WI38 (cell line): ENCODE data around the gene OGFRL1.

Experiments used
- H3K4me3 ChIP-seq: 2 replicates; pipeline ENCODE4 v1.5.1; 2011; ENCODE audit warnings: low read depth, mild to moderate bottlenecking, control low read depth, low read length
- CTCF ChIP-seq: IDR thresholded peaks from 2 replicates; pipeline ENCODE4 v1.5.1; 2012; ENCODE audit warnings: low read depth, mild to moderate bottlenecking, control low read depth, low read length

The OGFRL1 gene

GRCh38 chr6:71333697-71334096 is 45.1 kb downstream of the OGFRL1 start:
- H3K4me3 ChIP-seq: no peak overlapping the region
- no peak for TF ChIP-seq CTCF

GRCh38 chr6:71334768-71335167 is 46.2 kb downstream of the OGFRL1 start:
- H3K4me3 ChIP-seq: no peak overlapping the region
- no peak for TF ChIP-seq CTCF

GRCh38 chr6:71335544-71335943 is 46.9 kb downstream of the OGFRL1 start:
- no peak for TF ChIP-seq CTCF
- no peak overlapping the region for H3K4me3 ChIP-seq

GRCh38 chr6:71336901-71337300 is 48.3 kb downstream of the OGFRL1 start:
- no peak for TF ChIP-seq CTCF
- H3K4me3 ChIP-seq: no peak overlapping the region

- TF ChIP-seq CTCF: no peak
- H3K4me3 ChIP-seq: no peak overlapping the region
Observed at GRCh38 chr6:71338540-71339316, 50.1 kb downstream of the OGFRL1 start.

GRCh38 chr6:71342772-71343171 is 54.2 kb downstream of the OGFRL1 start:
- TF ChIP-seq CTCF: no peak

GRCh38 chr6:71345476-71346333 is 57.1 kb downstream of the OGFRL1 start:
- no peak overlapping the region for H3K4me3 ChIP-seq
- TF ChIP-seq CTCF: no peak

More at GRCh38 chr6:71342772-71343171, 54.2 kb downstream of the OGFRL1 start:
- H3K4me3 ChIP-seq: no peak overlapping the region
